MCF 10A (cell line): ENCODE data around the gene LSP1. TPM values are rescaled to one million over a fixed set of nuclear protein-coding genes. Genes with fewer than 3 reads are reported as not detected.

ENCODE experiments used
- BruUV-seq: library from RNA; stranded (reverse); fragments of 400-500 nt; replicated peaks from 2 replicates; lab custom pipeline; 2021; lab: Mats Ljungman, UMichigan
- CTCF ChIA-PET: fragments of 300-600 bp; sonication (Branson Sonifier 250); formaldehyde crosslinking; extraction: SDS; loops from one replicate; lab custom pipeline; 2021; ENCODE audit warnings: antibody characterized with exemption, inconsistent platforms; lab: Yijun Ruan, JAX
- POLR2A ChIA-PET: fragments of 300-600, 350-650 bp; sonication (Branson Sonifier 250); formaldehyde crosslinking; extraction: SDS; loops from one replicate; lab custom pipeline; 2020; ENCODE audit warnings: antibody characterized with exemption, inconsistent platforms; lab: Yijun Ruan, JAX
- DNase-seq: peaks from one replicate; pipeline ENCODE4 v3.0.0-alpha.2; 2018; ENCODE audit not compliant: unreplicated experiment
- H3K27ac Mint-ChIP-seq: one replicate; pipeline ENCODE4 v1.8.0; 2022; ENCODE audit warnings: mild to moderate bottlenecking, low read depth, mixed read lengths; ENCODE audit not compliant: unreplicated experiment
- H3K27me3 Mint-ChIP-seq: one replicate; pipeline ENCODE4 v1.8.0; 2022; ENCODE audit warnings: mixed read lengths; ENCODE audit not compliant: insufficient read depth, unreplicated experiment
- H3K36me3 Mint-ChIP-seq: one replicate; pipeline ENCODE4 v1.8.0; 2022; ENCODE audit warnings: mild to moderate bottlenecking, moderate library complexity, mixed read lengths; ENCODE audit not compliant: insufficient read depth, unreplicated experiment
- H3K4me1 Mint-ChIP-seq: one replicate; pipeline ENCODE4 v1.8.0; 2022; ENCODE audit warnings: mixed read lengths; ENCODE audit not compliant: insufficient read depth, unreplicated experiment
- H3K4me3 Mint-ChIP-seq: one replicate; pipeline ENCODE4 v1.8.0; 2022; ENCODE audit warnings: mild to moderate bottlenecking, moderate library complexity, mixed read lengths; ENCODE audit not compliant: unreplicated experiment
- H3K9me3 Mint-ChIP-seq: one replicate; pipeline ENCODE4 v1.8.0; 2022; ENCODE audit warnings: mixed read lengths; ENCODE audit not compliant: unreplicated experiment
- intact Hi-C: fragments of 100-400 bp; cut with micrococcal nuclease; formaldehyde crosslinking; loops from 2 replicates; pipeline ENCODE4 v1.14.1; 2022
- total RNA-seq: library from RNA; stranded (reverse); gene quantifications from 2 replicates; pipeline ENCODE4 v1.2.3, GENCODE V29; 2022
- TF ChIP-seq, protein P1 (sequence below): fragments of 200-600 bp; IDR thresholded peaks from one replicate; pipeline ENCODE4 v1.8.0; 2022; ENCODE audit warnings: antibody characterized with exemption, mild to moderate bottlenecking; ENCODE audit not compliant: unreplicated experiment

Gene LSP1
- total RNA-seq, 1 experiment from 2014 or later = 3.7 TPM

DNA sequence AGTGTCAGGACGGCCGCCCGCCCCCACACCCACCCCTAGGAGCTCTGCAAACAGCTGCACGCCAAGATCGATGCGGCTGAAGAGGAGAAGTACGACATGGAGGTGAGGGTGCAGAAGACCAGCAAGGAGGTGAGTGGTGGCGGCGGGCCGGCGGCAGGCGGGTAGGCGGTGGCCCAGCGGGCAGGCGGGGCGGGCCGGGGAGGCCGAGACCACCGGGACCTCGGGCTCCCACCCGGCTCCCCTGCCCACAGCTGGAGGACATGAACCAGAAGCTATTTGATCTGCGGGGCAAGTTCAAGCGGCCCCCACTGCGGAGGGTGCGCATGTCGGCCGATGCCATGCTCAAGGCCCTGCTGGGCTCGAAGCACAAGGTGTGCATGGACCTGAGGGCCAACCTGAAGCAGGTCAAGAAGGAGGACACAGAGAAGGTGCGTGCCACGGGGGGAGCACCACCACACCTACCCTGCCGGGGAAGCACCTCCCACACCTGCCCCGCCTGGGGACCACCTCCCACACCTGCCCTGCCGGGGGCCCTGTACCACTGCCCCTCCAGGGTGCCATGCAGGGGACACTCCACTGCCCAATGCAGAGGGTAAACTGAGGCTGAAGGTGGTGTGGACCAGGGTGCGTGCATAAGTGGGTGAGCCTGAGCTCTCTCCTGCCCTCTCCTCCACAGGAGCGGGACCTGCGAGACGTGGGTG, 12.0 kb upstream of the LSP1 start:
- BruUV-seq = no TSS peak
- intact Hi-C loops = no loop called here
- TF ChIP-seq, protein P1, sequence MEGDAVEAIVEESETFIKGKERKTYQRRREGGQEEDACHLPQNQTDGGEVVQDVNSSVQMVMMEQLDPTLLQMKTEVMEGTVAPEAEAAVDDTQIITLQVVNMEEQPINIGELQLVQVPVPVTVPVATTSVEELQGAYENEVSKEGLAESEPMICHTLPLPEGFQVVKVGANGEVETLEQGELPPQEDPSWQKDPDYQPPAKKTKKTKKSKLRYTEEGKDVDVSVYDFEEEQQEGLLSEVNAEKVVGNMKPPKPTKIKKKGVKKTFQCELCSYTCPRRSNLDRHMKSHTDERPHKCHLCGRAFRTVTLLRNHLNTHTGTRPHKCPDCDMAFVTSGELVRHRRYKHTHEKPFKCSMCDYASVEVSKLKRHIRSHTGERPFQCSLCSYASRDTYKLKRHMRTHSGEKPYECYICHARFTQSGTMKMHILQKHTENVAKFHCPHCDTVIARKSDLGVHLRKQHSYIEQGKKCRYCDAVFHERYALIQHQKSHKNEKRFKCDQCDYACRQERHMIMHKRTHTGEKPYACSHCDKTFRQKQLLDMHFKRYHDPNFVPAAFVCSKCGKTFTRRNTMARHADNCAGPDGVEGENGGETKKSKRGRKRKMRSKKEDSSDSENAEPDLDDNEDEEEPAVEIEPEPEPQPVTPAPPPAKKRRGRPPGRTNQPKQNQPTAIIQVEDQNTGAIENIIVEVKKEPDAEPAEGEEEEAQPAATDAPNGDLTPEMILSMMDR = no peak
- peaks cover 47% of the 10 kb centered on the region for H3K36me3 Mint-ChIP-seq
- no peak for DNase-seq
- H3K27ac Mint-ChIP-seq = no peak overlapping the region
- peaks cover 30% of the 10 kb centered on the region for H3K4me1 Mint-ChIP-seq
- H3K27me3 Mint-ChIP-seq = no peaks in the 10 kb centered on the region
- CTCF ChIA-PET = interaction anchor here (0.8 kb wide), 1 partner anchor 311 kb away, joined by 3 read pairs; no protein-coding TSS in a partner anchor
- no peak overlapping the region for H3K4me3 Mint-ChIP-seq
- POLR2A ChIA-PET = interaction anchor here (0.8 to 1.0 kb wide), 3 partner anchors 11 to 90 kb away, joined by 3 read pairs; partner anchors contain the start of gene IFITM10
- H3K9me3 Mint-ChIP-seq = no peaks in the 10 kb centered on the region

DNA sequence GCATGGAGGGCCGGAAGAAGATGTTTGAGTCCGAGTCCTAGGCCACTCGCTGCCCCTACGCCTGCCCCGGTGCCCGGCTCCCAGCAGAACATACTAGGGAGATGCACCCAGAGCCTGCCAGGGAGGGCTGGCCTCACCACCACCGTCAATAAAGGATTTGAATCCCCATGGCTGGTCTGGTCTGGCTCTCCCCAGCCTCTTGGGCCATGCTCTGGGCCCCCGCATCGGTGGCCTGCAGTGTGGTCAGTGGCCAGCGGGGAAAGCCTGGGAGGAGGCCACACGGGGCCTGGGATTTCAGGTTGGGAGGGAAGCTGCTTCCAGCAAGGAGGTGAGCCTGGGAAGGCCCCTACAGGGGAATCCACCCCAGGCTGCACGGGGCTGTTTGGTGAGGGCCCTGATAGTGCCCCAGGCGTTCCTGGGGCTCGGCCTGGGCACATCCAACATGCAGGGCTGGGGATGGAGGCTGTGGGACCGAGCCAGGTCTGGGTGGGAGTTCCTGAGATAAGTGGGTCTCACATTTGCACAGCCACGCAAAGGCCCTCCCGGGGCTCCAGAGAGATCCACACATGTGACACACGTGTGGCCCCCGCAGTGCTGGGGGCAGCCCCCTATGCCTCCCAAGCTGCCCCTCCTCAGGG, 11.3 kb upstream of the LSP1 start:
- H3K36me3 Mint-ChIP-seq = peaks cover 40% of the 10 kb centered on the region
- intact Hi-C loops = no loop called here
- DNase-seq = no peak
- TF ChIP-seq, protein P1 = no peak
- no peak overlapping the region for H3K27ac Mint-ChIP-seq
- no peaks in the 10 kb centered on the region for H3K27me3 Mint-ChIP-seq
- POLR2A ChIA-PET = interaction anchor here (0.6 to 1.0 kb wide), 3 partner anchors 12 to 124 kb away, joined by 3 read pairs; partner anchors contain the start of gene IFITM10
- no TSS peak for BruUV-seq
- H3K4me1 Mint-ChIP-seq = peaks cover 30% of the 10 kb centered on the region
- CTCF ChIA-PET = interaction anchor here (0.7 to 0.9 kb wide), 2 partner anchors 9 to 148 kb away, joined by 3 read pairs; no protein-coding TSS in a partner anchor
- no peaks in the 10 kb centered on the region for H3K9me3 Mint-ChIP-seq
- no peak overlapping the region for H3K4me3 Mint-ChIP-seq

GRCh38 chr11:1842149-1843097, 10.5 kb upstream of the LSP1 start:
- no peak for DNase-seq
- no TSS peak for BruUV-seq
- peak overlapping the region; percentile 48 for H3K4me3 Mint-ChIP-seq
- CTCF ChIA-PET = interaction anchor here (0.7 to 1.0 kb wide), 4 partner anchors 9 to 149 kb away, joined by 3 read pairs; no protein-coding TSS in a partner anchor
- POLR2A ChIA-PET = interaction anchor here (0.6 to 2.2 kb wide), 10 partner anchors 9 to 123 kb away, joined by 3 to 32 read pairs (median 3); partner anchors contain the start of genes IFITM10 and SYT8
- H3K9me3 Mint-ChIP-seq = no peaks in the 10 kb centered on the region
- TF ChIP-seq, protein P1 = no peak
- H3K4me1 Mint-ChIP-seq = peaks cover 26% of the 10 kb centered on the region
- H3K27me3 Mint-ChIP-seq = no peaks in the 10 kb centered on the region
- peaks cover 32% of the 10 kb centered on the region for H3K36me3 Mint-ChIP-seq
- intact Hi-C loops = no loop called here
- no peak overlapping the region for H3K27ac Mint-ChIP-seq
